GM12801 (cell line): ENCODE results near the gene RBKS.

ENCODE experiments used
- TF ChIP-seq, protein P1 (sequence below): IDR thresholded peaks from one replicate; pipeline ENCODE4 v1.5.1; 2011; ENCODE audit warnings: control low read depth; ENCODE audit not compliant: insufficient read length; ENCODE audit errors: extremely low read depth

The RBKS gene

DNA sequence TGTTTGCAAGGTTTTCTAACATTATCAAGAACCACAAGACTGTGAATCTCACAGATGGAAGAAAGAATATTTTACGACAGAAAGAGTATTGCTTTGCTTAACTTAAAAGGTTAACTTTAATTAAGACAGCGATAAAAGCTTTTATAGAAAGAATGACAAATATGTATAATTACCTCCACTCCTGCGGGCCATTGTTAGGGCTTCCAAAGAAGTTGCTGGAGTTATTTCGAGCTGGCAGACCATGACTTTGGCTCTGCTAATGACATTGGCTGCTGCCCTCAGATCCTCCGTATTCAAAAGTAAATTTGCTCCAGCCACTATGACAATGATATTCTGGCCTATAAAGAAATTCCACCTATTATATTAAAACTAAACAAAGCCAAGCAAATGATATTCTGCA is 47.3 kb downstream of the RBKS start:
- TF ChIP-seq, protein P1, sequence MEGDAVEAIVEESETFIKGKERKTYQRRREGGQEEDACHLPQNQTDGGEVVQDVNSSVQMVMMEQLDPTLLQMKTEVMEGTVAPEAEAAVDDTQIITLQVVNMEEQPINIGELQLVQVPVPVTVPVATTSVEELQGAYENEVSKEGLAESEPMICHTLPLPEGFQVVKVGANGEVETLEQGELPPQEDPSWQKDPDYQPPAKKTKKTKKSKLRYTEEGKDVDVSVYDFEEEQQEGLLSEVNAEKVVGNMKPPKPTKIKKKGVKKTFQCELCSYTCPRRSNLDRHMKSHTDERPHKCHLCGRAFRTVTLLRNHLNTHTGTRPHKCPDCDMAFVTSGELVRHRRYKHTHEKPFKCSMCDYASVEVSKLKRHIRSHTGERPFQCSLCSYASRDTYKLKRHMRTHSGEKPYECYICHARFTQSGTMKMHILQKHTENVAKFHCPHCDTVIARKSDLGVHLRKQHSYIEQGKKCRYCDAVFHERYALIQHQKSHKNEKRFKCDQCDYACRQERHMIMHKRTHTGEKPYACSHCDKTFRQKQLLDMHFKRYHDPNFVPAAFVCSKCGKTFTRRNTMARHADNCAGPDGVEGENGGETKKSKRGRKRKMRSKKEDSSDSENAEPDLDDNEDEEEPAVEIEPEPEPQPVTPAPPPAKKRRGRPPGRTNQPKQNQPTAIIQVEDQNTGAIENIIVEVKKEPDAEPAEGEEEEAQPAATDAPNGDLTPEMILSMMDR, result no peak

DNA sequence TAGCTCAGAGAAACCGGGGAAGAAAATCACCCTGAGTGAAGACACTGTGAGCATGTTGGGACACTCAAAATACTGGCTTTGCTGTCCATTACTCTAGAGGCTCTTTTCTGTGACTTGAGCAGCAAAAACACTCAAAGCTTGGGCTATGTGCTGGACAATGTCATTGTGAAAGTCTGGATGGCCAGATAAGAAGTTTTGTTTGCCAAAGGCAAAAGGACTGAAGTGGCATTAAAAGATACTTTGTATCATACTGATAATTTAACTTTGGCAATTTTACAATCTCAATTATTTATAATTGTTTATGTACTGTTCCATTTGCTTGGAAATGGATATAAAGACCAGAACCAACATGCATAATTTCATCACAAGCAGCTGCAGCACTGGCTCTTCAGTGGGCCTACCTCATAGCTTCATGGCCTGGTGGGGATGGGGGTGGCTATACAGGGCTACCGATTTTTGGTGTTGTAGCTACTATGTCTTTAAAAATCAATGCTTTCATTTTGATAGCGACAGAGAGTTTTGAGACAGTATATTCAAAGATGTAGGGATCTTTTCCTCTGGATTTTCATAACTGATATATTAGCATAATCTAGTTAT is 51.1 kb downstream of the RBKS start:
- TF ChIP-seq, protein P1, result no peak

DNA sequence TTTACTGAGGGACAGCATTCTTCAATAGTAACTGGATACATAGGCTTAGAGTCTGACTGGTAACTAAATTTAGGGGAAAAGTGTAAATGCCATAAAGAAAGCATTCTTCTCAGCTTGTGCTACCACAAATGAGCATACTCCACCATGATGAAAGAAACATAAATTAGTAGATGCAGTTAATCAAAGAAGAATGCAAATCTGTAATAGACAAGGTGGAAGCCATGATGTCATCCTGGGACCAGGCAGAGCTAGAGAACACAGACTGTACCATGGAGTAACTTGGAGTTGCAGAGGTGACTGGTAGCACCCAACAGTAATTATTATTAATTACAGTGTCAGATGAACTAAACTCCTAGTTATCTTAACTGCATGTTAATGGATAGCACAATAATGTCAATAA is 51.7 kb downstream of the RBKS start:
- TF ChIP-seq, protein P1, result no peak

DNA sequence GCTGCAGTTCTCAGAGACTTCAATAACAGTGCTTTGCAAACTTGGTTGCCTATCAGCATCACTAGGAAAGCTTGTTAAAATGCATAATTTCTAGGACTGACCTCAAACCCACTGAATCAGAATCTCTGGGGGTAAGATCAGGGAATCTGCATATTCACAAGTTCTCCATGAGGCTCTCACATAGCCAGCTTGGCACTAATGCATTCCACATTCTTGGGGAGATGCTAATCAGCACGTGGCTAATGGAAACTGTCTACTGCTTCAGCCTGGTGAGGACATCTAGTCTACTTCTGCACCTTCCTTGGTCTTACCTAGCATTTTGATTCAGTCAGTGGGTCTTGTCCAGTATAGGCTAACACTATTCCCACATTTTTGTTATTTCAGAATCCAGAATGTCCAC is 56.3 kb downstream of the RBKS start:
- TF ChIP-seq, protein P1, result no peak

DNA sequence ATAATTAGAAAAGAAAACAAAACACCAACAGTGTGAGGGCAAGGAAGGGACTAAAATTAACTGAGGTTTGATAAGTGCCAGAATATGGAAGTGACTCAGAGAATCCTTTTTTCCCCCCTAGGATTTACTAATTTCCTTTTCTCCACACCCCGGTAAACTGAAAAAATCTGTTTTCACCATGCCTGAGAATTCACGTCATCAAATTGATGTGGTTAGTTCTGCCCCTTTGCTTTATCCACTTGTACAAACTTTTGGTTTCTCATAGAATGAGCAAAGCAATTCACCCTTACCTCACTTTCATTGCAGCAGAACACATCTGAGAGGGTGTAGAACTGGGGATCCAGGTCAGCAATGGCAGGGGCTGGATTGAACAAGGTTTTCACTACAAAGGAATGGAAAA is 57.8 kb downstream of the RBKS start:
- TF ChIP-seq, protein P1, result no peak

DNA sequence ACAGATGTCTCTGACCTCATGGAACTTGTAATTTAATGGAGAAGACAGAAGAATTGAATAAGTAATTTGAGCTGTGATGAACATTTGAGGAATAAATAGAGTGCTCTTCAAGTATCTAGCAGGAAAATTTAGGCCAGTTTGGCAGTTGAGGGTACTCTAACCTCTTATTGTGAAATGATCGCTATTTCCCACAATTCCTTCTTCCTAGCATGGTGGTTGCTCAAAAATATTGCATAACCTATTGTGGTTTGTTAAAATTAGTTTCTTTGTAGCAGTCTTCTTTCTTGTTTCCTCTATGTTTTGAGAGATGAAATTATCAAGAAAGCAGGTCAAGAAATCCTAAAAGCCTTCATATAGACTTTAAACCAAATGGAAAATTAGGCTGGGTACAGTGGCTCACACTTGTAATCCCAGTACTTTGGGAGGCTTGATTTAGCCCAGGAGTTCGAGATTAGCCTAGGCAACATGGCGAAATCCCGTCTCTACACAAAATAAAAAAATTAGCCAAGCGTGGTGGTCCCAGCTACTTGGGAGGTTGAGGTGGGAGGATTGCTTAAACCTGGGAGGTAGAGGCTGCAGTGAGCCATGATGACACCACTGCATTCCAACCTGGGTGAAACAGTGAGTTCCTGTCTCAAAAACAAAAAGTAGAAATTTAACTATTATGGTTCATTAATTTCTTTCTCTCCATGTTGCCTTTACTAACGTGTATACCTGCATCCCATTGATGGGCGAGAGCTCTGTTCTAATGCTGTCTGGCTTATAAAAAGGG is 58.7 kb downstream of the RBKS start:
- TF ChIP-seq, protein P1, result no peak

DNA sequence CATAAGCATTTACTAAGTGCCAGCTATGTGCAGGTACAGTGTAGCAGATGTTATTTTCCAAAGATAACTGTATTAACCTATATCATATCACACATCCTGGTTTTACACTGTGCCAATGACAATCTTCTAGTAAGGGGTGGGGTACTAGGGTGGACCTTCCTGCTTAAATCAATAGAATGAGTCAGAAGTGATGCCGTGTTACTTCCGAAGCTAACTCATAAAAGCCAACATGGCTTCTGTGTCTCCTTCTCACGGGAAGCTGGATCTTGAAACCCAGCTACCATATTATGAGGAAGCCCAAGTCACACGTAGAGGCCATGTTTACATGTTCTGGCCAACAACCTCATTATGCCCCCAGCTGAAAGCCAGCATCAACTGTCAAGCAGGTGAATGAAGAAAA is 59.5 kb downstream of the RBKS start:
- TF ChIP-seq, protein P1, result no peak
